DND-41 (cell line): ENCODE results near the gene INTS7.
"Not testable (repeated sequence)": the region's sequence is repeated elsewhere in the genome, so short reads cannot be mapped to it uniquely, and the experiment has no call there.

Source experiments
- EZH2 ChIP-seq: IDR thresholded peaks from 3 replicates; pipeline ENCODE4 v1.6.1; 2012; ENCODE audit warnings: borderline replicate concordance, low read depth, mild to moderate bottlenecking, moderate library complexity, low read length, inconsistent platforms; ENCODE audit not compliant: severe bottlenecking
- TF ChIP-seq, protein P1 (sequence below): IDR thresholded peaks from 2 replicates; pipeline ENCODE4 v1.5.1; 2012; ENCODE audit warnings: borderline replicate concordance, low read length, moderate library complexity, mild to moderate bottlenecking; ENCODE audit not compliant: poor library complexity, severe bottlenecking; ENCODE audit errors: extremely low read depth

DNA sequence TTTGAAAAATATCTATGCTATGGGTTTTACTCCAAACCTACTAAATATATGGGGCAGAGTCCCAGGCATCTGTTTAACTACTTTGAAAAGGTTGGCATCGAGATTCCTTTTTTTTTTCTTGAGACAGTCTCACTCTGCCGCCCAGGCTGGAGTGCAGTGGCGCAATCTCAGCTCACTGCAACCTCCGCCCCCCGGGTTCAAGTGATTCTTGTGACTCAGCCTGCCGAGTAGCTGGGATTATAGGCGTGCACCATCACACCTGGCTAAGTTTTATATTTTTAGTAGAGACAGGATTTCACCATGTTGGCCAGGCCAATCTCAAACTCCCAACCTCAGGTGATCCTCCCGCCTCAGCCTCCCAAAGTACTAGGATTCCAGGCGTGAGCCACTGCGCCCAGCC is 7.6 kb downstream of the INTS7 start:
- TF ChIP-seq, protein P1, sequence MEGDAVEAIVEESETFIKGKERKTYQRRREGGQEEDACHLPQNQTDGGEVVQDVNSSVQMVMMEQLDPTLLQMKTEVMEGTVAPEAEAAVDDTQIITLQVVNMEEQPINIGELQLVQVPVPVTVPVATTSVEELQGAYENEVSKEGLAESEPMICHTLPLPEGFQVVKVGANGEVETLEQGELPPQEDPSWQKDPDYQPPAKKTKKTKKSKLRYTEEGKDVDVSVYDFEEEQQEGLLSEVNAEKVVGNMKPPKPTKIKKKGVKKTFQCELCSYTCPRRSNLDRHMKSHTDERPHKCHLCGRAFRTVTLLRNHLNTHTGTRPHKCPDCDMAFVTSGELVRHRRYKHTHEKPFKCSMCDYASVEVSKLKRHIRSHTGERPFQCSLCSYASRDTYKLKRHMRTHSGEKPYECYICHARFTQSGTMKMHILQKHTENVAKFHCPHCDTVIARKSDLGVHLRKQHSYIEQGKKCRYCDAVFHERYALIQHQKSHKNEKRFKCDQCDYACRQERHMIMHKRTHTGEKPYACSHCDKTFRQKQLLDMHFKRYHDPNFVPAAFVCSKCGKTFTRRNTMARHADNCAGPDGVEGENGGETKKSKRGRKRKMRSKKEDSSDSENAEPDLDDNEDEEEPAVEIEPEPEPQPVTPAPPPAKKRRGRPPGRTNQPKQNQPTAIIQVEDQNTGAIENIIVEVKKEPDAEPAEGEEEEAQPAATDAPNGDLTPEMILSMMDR: not testable (repeated sequence)
- TF ChIP-seq EZH2: not testable (repeated sequence)
